HFFc6 (cell line): ENCODE results near the gene PIN4. TPM values are rescaled to one million over a fixed set of nuclear protein-coding genes. Genes with fewer than 3 reads are reported as not detected.

Source experiments
- DNase-seq: peaks from one replicate; pipeline ENCODE4 v3.0.0-alpha.2; 2018
- H3K27ac Mint-ChIP-seq: 2 replicates; pipeline ENCODE4 v1.8.0; 2020; ENCODE audit warnings: mild to moderate bottlenecking, mixed read lengths
- H3K27me3 Mint-ChIP-seq: 2 replicates; pipeline ENCODE4 v1.8.0; 2021; ENCODE audit warnings: mild to moderate bottlenecking, moderate library complexity, mixed read lengths; ENCODE audit not compliant: insufficient read depth
- H3K36me3 Mint-ChIP-seq: 2 replicates; pipeline ENCODE4 v1.8.0; 2021; ENCODE audit warnings: low read depth, mixed read lengths
- H3K4me1 Mint-ChIP-seq: 2 replicates; pipeline ENCODE4 v1.8.0; 2020; ENCODE audit warnings: low read depth, mixed read lengths
- H3K4me3 Mint-ChIP-seq: 2 replicates; pipeline ENCODE4 v1.8.0; 2020; ENCODE audit warnings: mild to moderate bottlenecking, moderate library complexity, mixed read lengths
- H3K9me3 Mint-ChIP-seq: 2 replicates; pipeline ENCODE4 v1.8.0; 2020; ENCODE audit warnings: mild to moderate bottlenecking, mixed read lengths
- CTCF ChIP-seq: fragments of 200-600 bp; sonication (generic); IDR thresholded peaks from 2 replicates; pipeline ENCODE4 v1.5.0; 2021; ENCODE audit warnings: antibody characterized with exemption, mild to moderate bottlenecking
- total RNA-seq, 6 experiments: library from RNA; stranded (reverse); fragmentation: NEBNext Ultra II Directional; extraction: Animal tissue kit (Norgen Biotek cat#: 25700); gene quantifications; 2 replicates in 1 of 6; 3 replicates in 5 of 6; pipeline ENCODE4 v1.2.3, GENCODE V29; 2021

The PIN4 gene
- total RNA-seq, 6 experiments from 2014 or later: 3.0 to 6.7 (median 4.4) TPM

GRCh38 chrX:72176981-72177380 lies 4.6 kb upstream of the PIN4 start:
- Mint-ChIP-seq H3K4me3 (no peak overlapping the region), H3K9me3 (no peaks in the 10 kb centered on the region), H3K4me1 (no peaks in the 10 kb centered on the region), H3K36me3 (no peaks in the 10 kb centered on the region), H3K27me3 (peaks cover 1% of the 10 kb centered on the region), H3K27ac (no peak overlapping the region)
- TF ChIP-seq CTCF: no peak
- DNase-seq: no peak

GRCh38 chrX:72180539-72180938 lies 1.0 kb upstream of the PIN4 start:
- Mint-ChIP-seq H3K36me3 (no peaks in the 10 kb centered on the region), H3K27ac (no peak overlapping the region), H3K4me3 (0 out of 2 replicates have a peak overlapping the region, but pooled peaks have one; percentile 20), H3K4me1 (no peaks in the 10 kb centered on the region), H3K27me3 (no peaks in the 10 kb centered on the region; the same call in 1 of the 2 replicates), H3K9me3 (no peaks in the 10 kb centered on the region)
- DNase-seq: no peak
- TF ChIP-seq CTCF: no peak

GRCh38 chrX:72182924-72183323 lies 1.4 kb downstream of the PIN4 start:
- Mint-ChIP-seq H3K4me1 (no peaks in the 10 kb centered on the region), H3K9me3 (no peaks in the 10 kb centered on the region), H3K4me3 (no peak overlapping the region), H3K27me3 (no peaks in the 10 kb centered on the region), H3K27ac (no peak overlapping the region), H3K36me3 (no peaks in the 10 kb centered on the region)
- no peak for DNase-seq
- no peak for TF ChIP-seq CTCF

- Mint-ChIP-seq H3K4me1 (peaks cover 12% of the 10 kb centered on the region), H3K27ac (peak overlapping the region; percentile 94), H3K4me3 (peak overlapping the region; percentile 60), H3K9me3 (no peaks in the 10 kb centered on the region), H3K27me3 (no peaks in the 10 kb centered on the region), H3K36me3 (peaks cover 7% of the 10 kb centered on the region; the same call in 1 of the 2 replicates)
- DNase-seq: peak; percentile 61
- no peak for TF ChIP-seq CTCF
These were observed 20.4 kb downstream of the PIN4 start for GRCh38 chrX:72201836-72202536.

- H3K36me3 Mint-ChIP-seq: peaks cover 15% of the 10 kb centered on the region
- no peak for TF ChIP-seq CTCF
- H3K4me3 Mint-ChIP-seq: no peak overlapping the region
- H3K27me3 Mint-ChIP-seq: no peaks in the 10 kb centered on the region
- no peaks in the 10 kb centered on the region for H3K9me3 Mint-ChIP-seq
- H3K4me1 Mint-ChIP-seq: peaks cover 15% of the 10 kb centered on the region
- DNase-seq: no peak
- H3K27ac Mint-ChIP-seq: peak overlapping the region; percentile 75
These were observed 21.3 kb downstream of the PIN4 start for GRCh38 chrX:72202792-72203401.
